K562 (cell line): ENCODE results near the gene FBXL12. TPM values are rescaled to one million over a fixed set of nuclear protein-coding genes. Genes with fewer than 3 reads are reported as not detected.
A peak's percentile ranks its signal among the peaks of the same experiment; 100 is the strongest.

Source experiments
- BRD4 ChIP-seq: fragments of 200-600 bp; sonication (generic); IDR thresholded peaks from 2 replicates; pipeline ENCODE4 v1.6.1; 2017; ENCODE audit warnings: inconsistent platforms
- GATAD2A ChIP-seq: fragments of 450-650 bp; IDR thresholded peaks from 2 replicates; pipeline ENCODE4 v1.6.1; 2017
- MAFF ChIP-seq: IDR thresholded peaks from 2 replicates; pipeline ENCODE4 v1.6.1; 2012; ENCODE audit warnings: low read length, improper control_type of control experiment
- MIER1 ChIP-seq: fragments of 450-650 bp; IDR thresholded peaks from 2 replicates; pipeline ENCODE4 v1.6.1; 2016; ENCODE audit warnings: antibody characterized with exemption, mild to moderate bottlenecking, low read depth
- NR1H2 ChIP-seq: sonication (generic); formaldehyde crosslinking; IDR thresholded peaks from 2 replicates; pipeline ENCODE4 v1.4.0; 2020; ENCODE audit warnings: mild to moderate bottlenecking, missing genetic modification reagents
- RBM17 ChIP-seq: fragments of 200-400 bp; formaldehyde crosslinking; IDR thresholded peaks from 2 replicates; pipeline ENCODE4 v1.6.1; 2017; ENCODE audit warnings: low read depth, mild to moderate bottlenecking, low read length, borderline replicate concordance
- SAFB2 ChIP-seq: fragments of 200-400 bp; formaldehyde crosslinking; IDR thresholded peaks from 2 replicates; pipeline ENCODE4 v1.6.1; 2018; ENCODE audit warnings: borderline replicate concordance, low read length, low read depth, moderate library complexity; ENCODE audit not compliant: severe bottlenecking
- SMAD2 ChIP-seq: fragments of 150-350 bp; IDR thresholded peaks from 2 replicates; pipeline ENCODE4 v1.6.1; 2014; ENCODE audit warnings: low read depth, mild to moderate bottlenecking, low read length
- SUPT5H ChIP-seq: fragments of 450-650 bp; IDR thresholded peaks from 2 replicates; pipeline ENCODE4 v1.6.1; 2016
- TRIM24 ChIP-seq, 2 experiments: fragments of 450-650 bp; IDR thresholded peaks; 2 replicates each; pipeline ENCODE4 v1.6.1; 2016
- polyA plus RNA-seq, 8 experiments: library from polyadenylated mRNA; depleted of rRNA in 4 of 8; stranded (reverse) in 5 of 8; unstranded in 3 of 8; fragments of >200 nt; fragmentation: Nextera tagmentation in 2 of 8; fragmentation: Illumina TruSeq in 1 of 8; extraction: Ambion mirVana in 2 of 8; extraction: Trizol in 1 of 8; gene quantifications; 2 replicates each; pipeline versions ENCODE4 v1.2.1 to v1.2.3, GENCODE V29; 2011 to 2014; ENCODE audit warnings: inconsistent platforms in 1 of 8, missing spikeins in 1 of 8
- total RNA-seq, 7 experiments: library from RNA; depleted of rRNA in 6 of 7; stranded (reverse); fragments of >200 nt in 6 of 7; fragmentation: Illumina TruSeq in 2 of 7; extraction: Trizol in 2 of 7; gene quantifications; 2 replicates each; pipeline versions ENCODE4 v1.2.1 to v1.2.3, GENCODE V29; 2011 to 2021; ENCODE audit warnings: low replicate concordance in 1 of 7
- TF ChIP-seq, protein P1 (sequence below): fragments of 200-800 bp; sonication (Bioruptor generic); IDR thresholded peaks from 2 replicates; pipeline ENCODE4 v1.6.1; 2016; ENCODE audit warnings: missing genetic modification characterization, missing compliant biosample characterization
- TF ChIP-seq, protein P2 (sequence below): fragments of 250-450 bp; sonication (Bioruptor Pico); IDR thresholded peaks from 2 replicates; pipeline ENCODE4 v1.4.0; 2020; ENCODE audit warnings: mild to moderate bottlenecking, moderate library complexity
- TF ChIP-seq, protein P3 (sequence below): fragments of 250-450 bp; sonication (Bioruptor Pico); IDR thresholded peaks from 2 replicates; pipeline ENCODE4 v1.8.0; 2022; ENCODE audit warnings: moderate library complexity, mild to moderate bottlenecking, inconsistent platforms
- TF ChIP-seq, protein P4 (sequence below): sonication (generic); formaldehyde crosslinking; IDR thresholded peaks from 2 replicates; pipeline ENCODE4 v1.8.0; 2022; ENCODE audit warnings: missing genetic modification reagents, mild to moderate bottlenecking, borderline replicate concordance

FBXL12 gene
- total and polyA plus RNA-seq, 9 of the 15 experiments (the other 6 are each of a cell fraction or from before 2014, with no cell fraction given), result 2.7 to 40.5 (median 26.5) TPM

DNA sequence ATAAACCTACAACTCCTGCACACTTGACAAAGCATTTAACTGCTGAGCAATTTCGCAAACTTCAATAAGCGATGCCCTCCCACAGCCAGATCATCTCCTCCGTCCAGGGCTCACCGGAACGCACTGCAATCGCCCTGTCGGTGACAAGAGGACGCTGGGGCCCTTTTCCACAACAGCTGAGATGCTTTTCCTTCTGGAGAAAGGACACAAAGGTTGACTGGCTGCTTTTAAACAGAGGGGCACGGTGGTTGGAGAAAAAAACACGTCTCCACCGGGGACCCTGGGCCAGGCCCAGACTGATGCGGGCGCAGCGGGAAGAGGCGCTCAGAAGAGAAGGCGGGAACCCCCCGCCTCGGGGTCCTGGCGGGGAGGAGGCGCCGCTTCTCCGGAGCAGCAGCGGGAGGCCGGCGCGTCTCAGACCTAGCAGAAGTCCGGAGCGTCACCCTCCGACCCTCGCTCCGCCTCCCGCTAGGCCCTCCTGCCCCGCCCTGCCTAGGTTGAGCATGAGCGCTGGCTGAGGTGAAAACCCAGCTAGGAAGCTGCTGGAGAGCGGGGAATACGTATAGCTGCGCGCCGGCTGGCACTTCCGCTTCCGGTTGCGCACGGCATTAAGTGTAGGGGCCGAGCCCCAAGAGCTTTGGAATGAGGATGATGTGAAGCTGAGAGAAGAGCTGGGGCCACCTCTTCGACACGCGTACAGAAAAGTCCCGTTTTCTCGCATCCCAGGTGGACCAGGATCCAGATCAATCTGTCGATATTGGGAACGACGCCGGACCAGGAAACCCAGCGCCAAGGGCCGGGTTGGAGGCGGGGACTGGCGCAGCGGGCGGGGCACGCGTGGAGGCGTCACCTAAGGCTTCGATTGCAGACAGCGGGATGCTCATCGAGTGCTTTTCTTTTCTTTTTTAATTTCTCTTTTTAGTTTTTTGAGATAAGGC, 50.4 kb downstream of the FBXL12 start, which contains the start of gene ZNF846 (continued):
- TF ChIP-seq, protein P1, sequence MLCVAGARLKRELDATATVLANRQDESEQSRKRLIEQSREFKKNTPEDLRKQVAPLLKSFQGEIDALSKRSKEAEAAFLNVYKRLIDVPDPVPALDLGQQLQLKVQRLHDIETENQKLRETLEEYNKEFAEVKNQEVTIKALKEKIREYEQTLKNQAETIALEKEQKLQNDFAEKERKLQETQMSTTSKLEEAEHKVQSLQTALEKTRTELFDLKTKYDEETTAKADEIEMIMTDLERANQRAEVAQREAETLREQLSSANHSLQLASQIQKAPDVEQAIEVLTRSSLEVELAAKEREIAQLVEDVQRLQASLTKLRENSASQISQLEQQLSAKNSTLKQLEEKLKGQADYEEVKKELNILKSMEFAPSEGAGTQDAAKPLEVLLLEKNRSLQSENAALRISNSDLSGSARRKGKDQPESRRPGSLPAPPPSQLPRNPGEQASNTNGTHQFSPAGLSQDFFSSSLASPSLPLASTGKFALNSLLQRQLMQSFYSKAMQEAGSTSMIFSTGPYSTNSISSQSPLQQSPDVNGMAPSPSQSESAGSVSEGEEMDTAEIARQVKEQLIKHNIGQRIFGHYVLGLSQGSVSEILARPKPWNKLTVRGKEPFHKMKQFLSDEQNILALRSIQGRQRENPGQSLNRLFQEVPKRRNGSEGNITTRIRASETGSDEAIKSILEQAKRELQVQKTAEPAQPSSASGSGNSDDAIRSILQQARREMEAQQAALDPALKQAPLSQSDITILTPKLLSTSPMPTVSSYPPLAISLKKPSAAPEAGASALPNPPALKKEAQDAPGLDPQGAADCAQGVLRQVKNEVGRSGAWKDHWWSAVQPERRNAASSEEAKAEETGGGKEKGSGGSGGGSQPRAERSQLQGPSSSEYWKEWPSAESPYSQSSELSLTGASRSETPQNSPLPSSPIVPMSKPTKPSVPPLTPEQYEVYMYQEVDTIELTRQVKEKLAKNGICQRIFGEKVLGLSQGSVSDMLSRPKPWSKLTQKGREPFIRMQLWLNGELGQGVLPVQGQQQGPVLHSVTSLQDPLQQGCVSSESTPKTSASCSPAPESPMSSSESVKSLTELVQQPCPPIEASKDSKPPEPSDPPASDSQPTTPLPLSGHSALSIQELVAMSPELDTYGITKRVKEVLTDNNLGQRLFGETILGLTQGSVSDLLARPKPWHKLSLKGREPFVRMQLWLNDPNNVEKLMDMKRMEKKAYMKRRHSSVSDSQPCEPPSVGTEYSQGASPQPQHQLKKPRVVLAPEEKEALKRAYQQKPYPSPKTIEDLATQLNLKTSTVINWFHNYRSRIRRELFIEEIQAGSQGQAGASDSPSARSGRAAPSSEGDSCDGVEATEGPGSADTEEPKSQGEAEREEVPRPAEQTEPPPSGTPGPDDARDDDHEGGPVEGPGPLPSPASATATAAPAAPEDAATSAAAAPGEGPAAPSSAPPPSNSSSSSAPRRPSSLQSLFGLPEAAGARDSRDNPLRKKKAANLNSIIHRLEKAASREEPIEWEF, result no peak
- TF ChIP-seq SAFB2, result no peak
- TF ChIP-seq NR1H2, result no peak
- TF ChIP-seq, protein P2, sequence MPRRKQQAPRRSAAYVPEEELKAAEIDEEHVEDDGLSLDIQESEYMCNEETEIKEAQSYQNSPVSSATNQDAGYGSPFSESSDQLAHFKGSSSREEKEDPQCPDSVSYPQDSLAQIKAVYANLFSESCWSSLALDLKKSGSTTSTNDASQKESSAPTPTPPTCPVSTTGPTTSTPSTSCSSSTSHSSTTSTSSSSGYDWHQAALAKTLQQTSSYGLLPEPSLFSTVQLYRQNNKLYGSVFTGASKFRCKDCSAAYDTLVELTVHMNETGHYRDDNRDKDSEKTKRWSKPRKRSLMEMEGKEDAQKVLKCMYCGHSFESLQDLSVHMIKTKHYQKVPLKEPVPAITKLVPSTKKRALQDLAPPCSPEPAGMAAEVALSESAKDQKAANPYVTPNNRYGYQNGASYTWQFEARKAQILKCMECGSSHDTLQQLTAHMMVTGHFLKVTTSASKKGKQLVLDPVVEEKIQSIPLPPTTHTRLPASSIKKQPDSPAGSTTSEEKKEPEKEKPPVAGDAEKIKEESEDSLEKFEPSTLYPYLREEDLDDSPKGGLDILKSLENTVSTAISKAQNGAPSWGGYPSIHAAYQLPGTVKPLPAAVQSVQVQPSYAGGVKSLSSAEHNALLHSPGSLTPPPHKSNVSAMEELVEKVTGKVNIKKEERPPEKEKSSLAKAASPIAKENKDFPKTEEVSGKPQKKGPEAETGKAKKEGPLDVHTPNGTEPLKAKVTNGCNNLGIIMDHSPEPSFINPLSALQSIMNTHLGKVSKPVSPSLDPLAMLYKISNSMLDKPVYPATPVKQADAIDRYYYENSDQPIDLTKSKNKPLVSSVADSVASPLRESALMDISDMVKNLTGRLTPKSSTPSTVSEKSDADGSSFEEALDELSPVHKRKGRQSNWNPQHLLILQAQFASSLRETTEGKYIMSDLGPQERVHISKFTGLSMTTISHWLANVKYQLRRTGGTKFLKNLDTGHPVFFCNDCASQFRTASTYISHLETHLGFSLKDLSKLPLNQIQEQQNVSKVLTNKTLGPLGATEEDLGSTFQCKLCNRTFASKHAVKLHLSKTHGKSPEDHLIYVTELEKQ (CRISPR knock-in tag), result no peak
- no peak for TF ChIP-seq SMAD2
- TF ChIP-seq SUPT5H, result peak; percentile 79
- no peak for TF ChIP-seq RBM17
- TF ChIP-seq MAFF, result no peak
- TF ChIP-seq, protein P3, sequence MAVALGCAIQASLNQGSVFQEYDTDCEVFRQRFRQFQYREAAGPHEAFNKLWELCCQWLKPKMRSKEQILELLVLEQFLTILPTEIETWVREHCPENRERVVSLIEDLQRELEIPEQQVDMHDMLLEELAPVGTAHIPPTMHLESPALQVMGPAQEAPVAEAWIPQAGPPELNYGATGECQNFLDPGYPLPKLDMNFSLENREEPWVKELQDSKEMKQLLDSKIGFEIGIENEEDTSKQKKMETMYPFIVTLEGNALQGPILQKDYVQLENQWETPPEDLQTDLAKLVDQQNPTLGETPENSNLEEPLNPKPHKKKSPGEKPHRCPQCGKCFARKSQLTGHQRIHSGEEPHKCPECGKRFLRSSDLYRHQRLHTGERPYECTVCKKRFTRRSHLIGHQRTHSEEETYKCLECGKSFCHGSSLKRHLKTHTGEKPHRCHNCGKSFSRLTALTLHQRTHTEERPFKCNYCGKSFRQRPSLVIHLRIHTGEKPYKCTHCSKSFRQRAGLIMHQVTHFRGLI, result no peak
- TF ChIP-seq, protein P4, sequence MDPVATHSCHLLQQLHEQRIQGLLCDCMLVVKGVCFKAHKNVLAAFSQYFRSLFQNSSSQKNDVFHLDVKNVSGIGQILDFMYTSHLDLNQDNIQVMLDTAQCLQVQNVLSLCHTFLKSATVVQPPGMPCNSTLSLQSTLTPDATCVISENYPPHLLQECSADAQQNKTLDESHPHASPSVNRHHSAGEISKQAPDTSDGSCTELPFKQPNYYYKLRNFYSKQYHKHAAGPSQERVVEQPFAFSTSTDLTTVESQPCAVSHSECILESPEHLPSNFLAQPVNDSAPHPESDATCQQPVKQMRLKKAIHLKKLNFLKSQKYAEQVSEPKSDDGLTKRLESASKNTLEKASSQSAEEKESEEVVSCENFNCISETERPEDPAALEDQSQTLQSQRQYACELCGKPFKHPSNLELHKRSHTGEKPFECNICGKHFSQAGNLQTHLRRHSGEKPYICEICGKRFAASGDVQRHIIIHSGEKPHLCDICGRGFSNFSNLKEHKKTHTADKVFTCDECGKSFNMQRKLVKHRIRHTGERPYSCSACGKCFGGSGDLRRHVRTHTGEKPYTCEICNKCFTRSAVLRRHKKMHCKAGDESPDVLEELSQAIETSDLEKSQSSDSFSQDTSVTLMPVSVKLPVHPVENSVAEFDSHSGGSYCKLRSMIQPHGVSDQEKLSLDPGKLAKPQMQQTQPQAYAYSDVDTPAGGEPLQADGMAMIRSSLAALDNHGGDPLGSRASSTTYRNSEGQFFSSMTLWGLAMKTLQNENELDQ (CRISPR knock-in tag), result no peak
- TF ChIP-seq MIER1, result no peak
- TF ChIP-seq GATAD2A, result no peak
- TF ChIP-seq TRIM24 (IDR thresholded peaks at IDR 0.05), result peak in 1 of 2 experiments; percentile 97; a peak in 2 of 4 replicates
- no peak for TF ChIP-seq BRD4
